Sigmoid colon (tissue), 4 donors: ENCODE data around the gene COG5.

Source experiments
- CTCF ChIP-seq, 4 experiments: fragments of 450-650 bp in 3 of 4; fragments of 200-600 bp in 1 of 4; IDR thresholded peaks; one replicate each; pipeline ENCODE4 v1.5.1; 2016 to 2019; ENCODE audit warnings: antibody characterized with exemption in 4 of 4, mild to moderate bottlenecking in 3 of 4, moderate library complexity in 2 of 4
- EP300 ChIP-seq, 4 donors: sonication (generic); formaldehyde crosslinking; IDR thresholded peaks; one replicate each; pipeline ENCODE4 v1.6.1; 2017; ENCODE audit warnings: antibody characterized with exemption in 4 of 4
- POLR2A ChIP-seq, 2 donors: fragments of 450-650 bp; IDR thresholded peaks; one replicate each; pipeline ENCODE4 v1.6.1; 2016; ENCODE audit warnings: antibody characterized with exemption in 2 of 2, mild to moderate bottlenecking in 2 of 2, moderate library complexity in 2 of 2

- no peak for TF ChIP-seq EP300 (IDR thresholded peaks at IDR 0.05)
- no peak for TF ChIP-seq POLR2A (IDR thresholded peaks at IDR 0.05)
- TF ChIP-seq CTCF (IDR thresholded peaks at IDR 0.05) = no peak
Observed at GRCh38 chr7:107294182-107294581, 269.5 kb downstream of the COG5 start.
